H7 (cell line): ENCODE measurements around the gene NENF. TPM values are rescaled to one million over a fixed set of nuclear protein-coding genes. Genes with fewer than 3 reads are reported as not detected.
"Not testable (repeated sequence)": the region's sequence is repeated elsewhere in the genome, so short reads cannot be mapped to it uniquely, and the experiment has no call there.

Experiments used
- DNase-seq: peaks from one replicate; pipeline ENCODE4 v3.0.0; 2012
- H3K27me3 ChIP-seq: 2 replicates; pipeline ENCODE4 v1.6.0; 2011; ENCODE audit warnings: mild to moderate bottlenecking, low read length; ENCODE audit not compliant: control insufficient read depth, insufficient read depth
- H3K36me3 ChIP-seq: replicated peaks from 2 replicates; pipeline ENCODE4 v1.5.1; 2011; ENCODE audit warnings: low read length; ENCODE audit not compliant: control insufficient read depth, insufficient read depth
- H3K4me3 ChIP-seq: 2 replicates; pipeline ENCODE4 v1.5.1; 2011; ENCODE audit warnings: low read depth, mild to moderate bottlenecking, control low read depth, low read length, moderate library complexity; ENCODE audit not compliant: insufficient read depth
- total RNA-seq: library from RNA; depleted of rRNA; stranded (reverse); fragments of >200 nt; shearing (Covaris generic); gene quantifications from 2 replicates; pipeline ENCODE4 v1.2.3, GENCODE V29; 2014

The NENF gene
- total RNA-seq, 1 experiment from 2014 or later = 39.8 TPM

DNA sequence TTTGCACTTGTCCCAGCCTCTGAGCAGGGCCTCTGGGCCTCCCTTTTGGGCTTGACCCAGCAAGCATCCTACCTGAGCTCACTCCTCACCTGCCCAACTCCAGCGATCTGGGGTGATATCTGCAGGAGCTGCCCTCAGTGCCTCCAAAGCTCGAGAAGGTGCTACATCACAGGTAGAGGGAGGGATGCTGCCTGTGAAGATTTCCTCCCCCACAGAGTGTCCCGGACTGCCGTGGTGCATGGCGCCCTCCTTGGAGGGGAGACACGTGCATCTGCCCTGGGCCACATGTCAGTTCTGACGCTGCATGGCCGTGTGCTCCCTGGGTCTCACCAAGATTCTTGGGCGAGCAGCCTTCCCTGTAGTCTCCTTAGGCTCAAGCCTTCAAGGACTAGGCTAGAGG lies 27.7 kb downstream of the NENF start:
- Histone ChIP-seq H3K27me3 (0 out of 2 replicates have a peak, but pooled peaks cover 2% of the 10 kb centered on the region), H3K36me3 (no peaks in the 10 kb centered on the region), H3K4me3 (no peak overlapping the region)
- no peak for DNase-seq

DNA sequence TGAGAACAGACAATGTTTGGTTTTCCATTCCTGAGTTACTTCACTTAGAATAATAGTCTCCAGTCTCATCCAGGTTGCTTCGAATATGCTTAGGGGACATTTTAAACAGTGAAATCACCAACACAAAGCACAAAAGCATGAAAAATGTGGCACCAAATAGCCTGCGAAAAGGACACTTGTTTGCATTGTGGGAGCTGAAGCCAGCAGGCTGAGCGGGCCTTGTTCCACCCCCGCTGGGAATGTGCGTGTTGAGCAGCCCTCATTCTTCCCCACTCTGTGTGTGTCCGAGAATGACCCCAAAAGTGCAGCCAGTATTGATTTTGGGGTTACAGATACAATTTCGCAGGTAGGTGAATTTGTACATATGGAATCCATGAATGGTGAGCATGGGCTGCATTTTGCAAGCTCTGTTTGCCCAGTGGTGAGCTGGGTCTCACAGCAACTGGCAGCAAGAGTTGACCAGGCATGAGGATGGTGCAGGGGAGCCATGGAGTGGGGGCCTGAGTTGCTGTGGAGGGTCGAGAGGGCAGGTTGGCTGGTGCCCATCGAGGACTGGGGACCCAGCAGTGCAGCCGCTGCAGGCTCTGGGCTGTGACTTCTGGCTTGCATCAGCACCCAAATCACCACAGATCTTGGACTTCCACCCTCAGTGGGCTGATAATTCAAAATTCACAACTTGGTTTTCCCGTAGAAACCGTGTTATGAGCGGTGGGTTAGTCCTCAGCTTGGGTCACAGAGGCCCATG lies 29.4 kb downstream of the NENF start:
- Histone ChIP-seq H3K4me3 (no peak overlapping the region), H3K27me3 (0 out of 2 replicates have a peak, but pooled peaks cover 2% of the 10 kb centered on the region), H3K36me3 (no peaks in the 10 kb centered on the region)
- DNase-seq = no peak

DNA sequence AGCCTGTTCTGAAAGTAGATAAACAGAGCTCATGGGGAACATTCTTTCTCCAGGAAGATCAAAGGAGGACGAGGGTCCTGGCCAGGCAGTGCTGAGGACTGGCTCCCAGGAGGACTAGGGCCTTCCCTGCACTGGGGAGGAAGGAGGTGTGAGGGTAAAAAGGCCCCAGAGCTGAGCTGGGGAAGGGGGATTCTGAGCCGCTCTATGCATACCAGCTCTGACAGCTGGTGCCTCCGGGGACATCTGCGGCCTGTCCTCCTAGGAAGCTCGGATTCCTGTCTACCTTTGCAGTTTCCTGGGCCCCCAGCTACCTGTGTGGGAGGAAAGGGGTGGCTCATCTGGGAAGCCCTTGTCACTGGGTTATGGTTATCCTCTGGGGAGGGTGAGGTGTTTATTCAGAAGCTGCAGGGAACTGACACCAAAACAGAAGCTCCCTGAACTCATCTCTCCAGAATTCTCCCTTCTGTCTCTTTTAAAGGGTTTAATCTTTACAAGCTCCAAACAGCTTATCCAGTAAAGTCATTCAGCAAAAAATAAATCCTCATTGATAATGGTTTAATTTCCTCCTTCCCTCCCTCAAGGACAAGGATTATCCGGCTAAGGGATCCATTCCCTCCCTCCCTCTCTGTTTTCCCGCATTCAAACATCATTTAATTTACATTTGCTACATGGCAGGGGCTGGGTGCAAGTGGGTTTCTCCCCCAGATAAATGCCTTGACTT lies 31.0 kb downstream of the NENF start:
- peak; percentile 53 for DNase-seq
- Histone ChIP-seq H3K36me3 (no peaks in the 10 kb centered on the region), H3K4me3 (no peak overlapping the region), H3K27me3 (no peaks in the 10 kb centered on the region)

DNA sequence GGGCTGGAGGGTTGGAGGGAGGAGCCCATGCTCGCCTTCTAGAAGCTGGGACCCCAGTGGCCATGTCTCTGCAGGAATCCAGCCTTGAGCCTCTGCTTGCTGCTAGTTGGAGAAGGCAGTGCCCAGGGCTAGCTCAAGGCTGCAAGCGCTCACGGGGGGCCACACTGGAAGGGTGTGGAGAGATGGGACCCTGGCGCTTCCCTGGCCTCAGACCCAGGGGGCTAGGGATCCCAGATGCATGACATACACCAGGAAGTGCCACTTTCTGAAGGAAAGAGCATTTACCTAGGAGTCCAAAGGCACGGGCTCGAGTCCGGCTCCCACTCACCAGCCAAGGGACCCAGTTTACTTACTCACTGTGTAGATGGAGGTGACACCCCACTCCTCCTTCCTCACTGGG lies 32.6 kb downstream of the NENF start:
- DNase-seq = no peak
- H3K36me3 ChIP-seq = no peaks in the 10 kb centered on the region
- no peak overlapping the region for H3K4me3 ChIP-seq
- H3K27me3 ChIP-seq = no peaks in the 10 kb centered on the region

DNA sequence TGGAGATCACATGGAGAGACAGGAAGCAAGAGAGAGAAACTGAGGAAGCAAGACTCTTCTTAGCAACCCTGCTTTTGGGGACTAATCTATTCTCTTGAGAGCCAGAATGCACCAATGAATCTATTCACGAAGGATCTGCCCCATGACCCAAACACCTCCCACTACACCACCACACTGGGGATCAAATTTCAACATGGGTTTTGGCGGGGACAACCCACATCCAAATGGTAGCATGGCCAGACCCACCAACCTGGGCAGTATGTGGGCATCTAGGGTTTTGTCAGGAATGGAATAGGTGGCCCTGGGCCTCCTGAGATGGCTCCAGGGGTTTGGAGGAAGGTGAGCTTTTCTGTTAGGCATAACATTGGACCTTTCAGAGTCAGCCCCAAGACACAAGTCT lies 33.7 kb downstream of the NENF start:
- DNase-seq = no peak
- H3K36me3 ChIP-seq = no peaks in the 10 kb centered on the region
- H3K27me3 ChIP-seq = no peaks in the 10 kb centered on the region

DNA sequence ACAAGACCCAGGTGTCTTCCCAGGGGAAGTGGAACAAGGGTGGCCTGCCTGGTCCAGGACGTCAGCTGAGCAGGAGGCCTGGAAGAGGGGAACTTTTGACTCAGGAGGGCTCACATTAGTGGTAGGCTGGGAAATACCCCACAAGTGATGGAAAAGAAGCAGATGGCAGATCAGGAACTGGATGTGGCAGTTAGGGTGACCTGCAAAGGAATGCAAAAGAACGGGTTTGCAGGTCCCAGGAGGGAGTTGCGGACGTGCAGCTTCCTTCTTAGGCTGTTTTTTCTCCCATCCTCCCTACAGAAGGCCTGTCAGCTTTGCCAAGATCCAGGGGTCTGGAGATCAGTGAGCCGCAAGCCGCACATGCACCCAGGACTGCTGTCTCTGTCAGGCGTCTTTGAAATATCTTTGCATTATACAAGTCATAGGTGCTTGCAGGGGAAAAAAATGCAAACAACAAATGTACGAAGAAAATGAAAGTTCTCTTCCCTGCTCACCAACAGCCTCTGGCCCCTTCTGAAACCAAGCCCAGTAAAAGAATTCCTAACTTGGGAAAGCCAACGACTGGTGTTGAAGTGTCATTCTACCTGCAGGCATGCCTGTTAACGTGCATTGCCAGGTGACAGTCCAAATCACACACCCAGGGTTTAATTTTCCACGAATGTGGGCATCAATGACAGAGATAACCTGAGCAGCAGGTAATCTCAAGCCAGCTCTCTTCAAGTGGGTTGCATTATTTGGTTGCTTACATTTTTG lies 34.4 kb downstream of the NENF start:
- H3K4me3 ChIP-seq = no peak overlapping the region
- DNase-seq = no peak
- no peaks in the 10 kb centered on the region for H3K27me3 ChIP-seq
- no peaks in the 10 kb centered on the region for H3K36me3 ChIP-seq

More for the DNA sequence above, 33.7 kb downstream of the NENF start:
- no peak overlapping the region for H3K4me3 ChIP-seq

DNA sequence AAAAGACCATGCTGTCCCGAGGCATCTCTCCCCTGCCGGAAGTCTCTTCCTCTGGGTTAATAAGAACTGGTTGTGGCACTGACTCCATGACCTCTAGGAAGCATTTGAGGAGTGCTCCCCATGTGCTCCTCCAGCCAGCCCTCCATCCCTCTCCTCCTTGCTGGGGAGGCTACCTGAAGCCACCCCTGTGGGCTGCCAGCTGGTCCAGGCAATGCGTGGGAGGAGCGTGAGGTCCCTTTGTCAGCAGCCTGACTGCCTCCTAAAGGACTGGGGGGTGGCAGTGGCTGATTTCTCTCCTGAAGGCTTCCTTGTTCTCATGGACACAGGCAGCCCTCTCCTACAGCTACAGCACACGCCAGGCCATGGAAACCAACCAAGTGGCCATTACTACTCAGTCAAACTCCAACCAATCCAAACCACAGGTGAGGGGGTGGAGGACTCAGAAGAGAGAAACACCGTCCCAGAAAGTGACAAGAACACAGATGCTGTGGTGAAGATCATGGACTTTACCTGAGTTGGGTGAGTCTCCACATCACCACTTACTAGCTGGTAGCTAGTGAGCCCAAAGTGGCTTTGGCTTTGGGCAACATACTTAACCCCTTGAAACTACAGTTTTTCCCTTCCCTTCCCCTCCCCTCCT lies 35.2 kb downstream of the NENF start:
- Histone ChIP-seq H3K36me3 (no peaks in the 10 kb centered on the region), H3K27me3 (no peaks in the 10 kb centered on the region), H3K4me3 (no peak overlapping the region)
- DNase-seq = no peak

DNA sequence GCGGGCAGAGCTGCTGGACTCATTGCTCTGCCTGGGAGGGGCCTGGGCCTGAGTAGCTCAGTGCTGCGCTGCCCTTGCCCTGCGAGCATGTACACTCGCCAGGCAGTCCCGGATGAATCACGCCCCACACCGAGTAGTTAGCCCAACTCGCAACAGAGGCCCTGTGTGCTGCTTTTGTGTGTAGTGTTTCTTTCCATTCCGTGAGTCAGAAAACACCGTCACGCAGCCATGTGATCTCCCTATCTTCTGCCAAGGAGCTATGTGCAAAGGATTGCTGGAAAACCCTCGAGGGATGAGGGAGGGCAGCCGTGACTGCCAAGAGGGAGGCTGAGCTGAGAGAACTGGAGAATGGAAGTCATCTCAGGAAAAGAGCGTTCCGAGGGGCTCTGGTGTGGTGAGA lies 37.3 kb downstream of the NENF start:
- no peaks in the 10 kb centered on the region for H3K36me3 ChIP-seq
- H3K27me3 ChIP-seq = no peaks in the 10 kb centered on the region
- DNase-seq = no peak
- H3K4me3 ChIP-seq = no peak overlapping the region

DNA sequence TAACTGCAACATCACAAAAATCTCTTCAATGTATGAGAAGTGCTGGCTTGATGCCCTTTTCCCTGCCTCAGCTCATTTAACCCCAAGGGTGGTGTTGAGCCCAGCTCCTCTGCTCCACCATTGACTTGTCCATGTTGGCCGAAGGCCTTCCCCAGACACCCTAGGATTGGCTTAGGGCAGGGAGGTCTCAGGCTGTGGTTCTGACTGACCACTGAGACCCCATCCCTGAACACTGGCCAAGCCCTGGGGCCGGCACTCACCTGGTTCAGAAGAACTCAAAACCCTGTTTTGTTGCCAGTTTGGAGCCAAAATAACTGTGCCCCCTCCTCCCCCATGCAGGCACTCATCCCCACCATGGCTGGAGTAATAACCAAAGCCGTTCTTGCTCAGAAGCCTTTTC lies 38.6 kb downstream of the NENF start:
- no peaks in the 10 kb centered on the region for H3K36me3 ChIP-seq
- H3K27me3 ChIP-seq = no peaks in the 10 kb centered on the region
- H3K4me3 ChIP-seq = no peak overlapping the region
- no peak for DNase-seq

DNA sequence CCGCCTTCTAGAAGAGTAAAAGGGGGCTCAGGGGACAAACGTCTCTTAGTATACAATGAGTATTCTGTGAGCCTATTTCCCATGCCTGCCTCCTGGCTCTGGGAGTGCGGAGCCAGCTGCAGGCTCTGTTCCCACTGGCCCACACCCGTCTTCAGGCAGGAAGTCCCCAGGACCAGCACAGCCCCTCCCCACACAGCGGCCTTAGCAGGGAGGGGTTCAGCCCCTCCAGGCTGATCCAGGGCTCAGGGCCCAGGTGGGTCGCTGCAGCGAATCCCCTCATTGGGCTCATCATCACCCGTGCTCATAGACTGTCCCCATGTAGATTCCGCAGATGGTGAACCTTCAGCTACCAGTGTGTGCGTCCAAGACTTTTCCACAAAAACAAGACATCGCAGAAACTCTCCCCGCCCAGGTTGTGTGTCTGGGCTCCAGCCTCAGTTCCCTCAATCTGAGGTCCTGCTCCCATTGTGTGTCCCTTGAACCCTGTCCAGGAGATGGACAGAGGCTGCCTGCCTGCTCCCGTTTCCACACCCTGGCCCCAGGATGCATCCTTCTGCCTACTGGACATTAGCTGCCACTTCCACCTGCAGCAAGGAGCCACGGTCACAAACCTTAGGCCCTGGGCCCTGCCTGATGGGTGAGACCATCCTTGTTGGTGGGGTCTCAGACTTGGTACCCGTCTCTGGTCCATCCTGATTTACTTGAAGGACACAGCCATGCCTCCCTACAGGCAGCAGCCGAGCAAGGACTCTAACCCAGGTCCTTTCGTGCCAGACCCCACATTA lies 39.4 kb downstream of the NENF start:
- DNase-seq = no peak
- Histone ChIP-seq H3K27me3 (no peaks in the 10 kb centered on the region), H3K4me3 (no peak overlapping the region), H3K36me3 (no peaks in the 10 kb centered on the region)

DNA sequence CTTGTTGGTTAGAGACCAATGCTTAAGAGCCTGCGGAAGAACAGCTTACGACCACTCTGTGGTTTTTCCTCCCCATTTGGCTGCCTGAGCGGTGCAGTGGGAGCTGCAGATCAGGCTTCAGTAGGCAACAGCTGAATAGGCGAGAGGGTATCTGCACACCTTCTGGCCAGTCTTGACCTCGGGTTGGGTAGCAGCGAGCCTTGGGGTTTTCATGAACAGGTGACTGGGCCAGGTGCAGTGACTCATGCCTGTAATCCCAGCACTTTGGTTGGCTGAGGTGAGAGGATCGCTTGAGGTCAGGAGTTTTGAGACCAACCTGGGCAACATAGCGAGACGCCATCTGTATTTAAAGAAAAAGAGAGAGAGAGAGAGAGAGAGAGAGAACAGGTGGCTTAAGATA lies 41.0 kb downstream of the NENF start:
- Histone ChIP-seq H3K27me3 (no peaks in the 10 kb centered on the region), H3K4me3 (no peak overlapping the region), H3K36me3 (no peaks in the 10 kb centered on the region)
- no peak for DNase-seq

DNA sequence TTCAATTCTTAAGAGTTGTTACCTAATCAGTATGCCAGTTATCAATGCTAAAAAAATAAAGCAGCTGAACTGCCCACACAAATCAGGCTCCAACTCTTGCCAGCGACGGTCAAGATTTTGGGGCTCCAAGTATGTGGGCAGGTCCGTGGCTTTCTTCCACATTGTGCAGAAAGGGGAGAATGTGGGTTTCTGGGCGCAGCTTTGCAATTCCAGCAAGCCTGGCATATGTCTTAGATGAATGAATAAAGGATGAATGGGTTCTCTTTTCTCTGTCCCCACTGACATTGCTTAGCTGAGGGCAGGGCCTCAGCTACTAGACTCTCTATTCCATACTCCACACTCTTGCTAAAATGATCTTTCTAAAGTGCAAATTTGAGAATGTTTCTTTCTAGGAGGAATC lies 42.4 kb downstream of the NENF start:
- DNase-seq = no peak
- no peaks in the 10 kb centered on the region for H3K36me3 ChIP-seq
- no peaks in the 10 kb centered on the region for H3K27me3 ChIP-seq
- H3K4me3 ChIP-seq = no peak overlapping the region

DNA sequence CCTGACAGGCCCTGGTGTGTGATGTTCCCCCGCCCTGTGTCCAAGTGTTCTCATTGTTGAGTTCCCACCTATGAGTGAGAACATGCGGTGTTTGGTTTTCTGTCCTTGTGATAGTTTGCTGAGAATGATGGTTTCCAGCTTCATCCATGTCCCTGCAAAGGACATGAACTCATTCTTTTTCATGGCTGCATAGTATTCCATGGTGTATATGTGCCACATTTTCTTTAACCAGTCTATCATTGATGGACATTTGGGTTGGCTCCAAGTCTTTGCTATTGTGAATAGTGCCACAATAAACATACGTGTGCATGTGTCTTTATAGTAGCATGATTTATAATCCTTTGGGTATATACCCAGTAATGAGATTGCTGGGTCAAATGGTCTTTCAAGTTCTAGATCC lies 43.1 kb downstream of the NENF start:
- H3K4me3 ChIP-seq, DNase-seq, H3K27me3 ChIP-seq: not testable (repeated sequence)

More for the DNA sequence above, 43.1 kb downstream of the NENF start:
- not testable (repeated sequence) for H3K36me3 ChIP-seq
